ENCODE measurements around the gene TPCN1.

TPCN1 gene

DNA sequence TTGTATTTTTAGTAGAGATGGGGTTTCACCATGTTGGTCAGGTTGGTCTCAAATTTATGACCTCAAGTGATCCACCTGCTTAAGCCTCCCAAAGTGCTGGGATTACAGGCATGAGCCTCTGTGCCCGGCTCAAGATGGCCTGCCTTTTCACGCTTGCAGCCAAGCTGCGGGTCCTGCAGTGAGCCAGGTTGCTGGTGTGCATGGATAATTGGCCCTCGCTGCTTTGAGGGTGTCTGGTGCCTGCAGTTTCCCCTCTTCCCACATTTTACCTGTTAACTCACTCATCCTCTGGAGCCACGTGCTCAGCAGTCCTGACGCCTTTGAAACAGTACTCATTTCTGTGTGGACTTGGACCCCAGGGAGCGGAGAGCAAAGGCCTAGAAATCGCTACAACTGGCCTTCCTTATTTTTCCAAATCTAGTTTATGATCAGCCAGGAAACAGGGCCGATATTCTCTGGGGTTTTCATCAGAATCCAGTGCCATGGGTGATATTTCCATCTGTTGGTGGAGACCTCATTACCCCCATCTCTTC lies 42.2 kb downstream of the TPCN1 start:
- no peak for DNase-seq

- no peak for DNase-seq
Measured at GRCh38 chr12:113266106-113266895, 45.0 kb downstream of the TPCN1 start.

GRCh38 chr12:113267621-113268020 lies 46.4 kb downstream of the TPCN1 start:
- DNase-seq: no peak

- no peak for DNase-seq
Measured at GRCh38 chr12:113268136-113268535, 46.9 kb downstream of the TPCN1 start.

DNA sequence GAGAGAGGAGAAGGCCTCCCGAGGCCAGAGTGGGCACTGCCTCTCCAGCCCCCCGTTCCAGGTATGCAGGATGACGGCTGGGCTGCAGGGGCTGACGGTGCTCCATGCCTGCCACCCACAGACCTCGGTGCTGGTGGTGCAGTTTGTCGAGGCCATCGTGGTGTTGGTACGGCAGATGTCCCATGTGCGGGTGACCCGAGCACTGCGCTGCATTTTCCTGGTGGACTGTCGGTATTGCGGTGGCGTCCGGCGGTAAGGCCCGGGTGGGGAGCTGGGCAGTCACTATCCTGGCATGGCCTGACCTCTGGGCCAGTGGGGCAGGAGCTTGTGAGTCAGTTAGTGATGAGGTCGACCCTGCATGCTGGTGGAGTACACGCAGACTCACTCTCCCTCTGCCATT lies 47.4 kb downstream of the TPCN1 start:
- DNase-seq: no peak

DNA sequence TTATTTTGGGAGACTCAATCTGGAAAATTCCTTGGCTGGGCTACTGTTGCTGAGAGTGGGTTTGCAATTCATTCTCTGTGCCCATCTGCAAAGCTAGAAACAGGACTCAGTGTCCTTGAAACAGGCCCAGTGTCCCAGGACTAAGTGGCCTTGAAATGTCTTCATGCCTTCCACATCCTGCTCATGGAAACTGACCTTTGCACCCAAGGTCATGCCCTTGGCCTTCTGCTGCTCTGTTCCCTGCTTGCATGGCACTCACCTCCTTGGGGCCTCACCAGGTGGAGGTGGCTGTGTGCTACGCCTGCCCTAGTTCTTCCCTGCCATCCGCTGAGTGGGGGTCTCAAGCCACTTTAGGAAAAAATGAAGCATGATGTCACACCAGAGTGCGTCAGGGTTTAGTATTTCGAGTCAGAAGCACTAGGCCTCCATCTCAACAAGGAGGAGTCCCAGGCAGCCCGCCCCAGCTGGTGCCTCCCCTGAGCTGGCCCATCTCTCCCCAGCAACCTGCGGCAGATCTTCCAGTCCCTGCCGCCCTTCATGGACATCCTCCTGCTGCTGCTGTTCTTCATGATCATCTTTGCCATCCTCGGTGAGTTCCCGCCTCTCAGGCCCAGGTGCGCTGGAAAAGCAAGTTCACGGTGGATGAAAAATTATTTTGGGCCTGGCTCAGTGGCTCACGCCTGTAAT lies 48.1 kb downstream of the TPCN1 start:
- no peak for DNase-seq

GRCh38 chr12:113270709-113271009 lies 49.4 kb downstream of the TPCN1 start:
- no peak for DNase-seq

- DNase-seq: no peak
Measured at GRCh38 chr12:113271466-113271852, 50.2 kb downstream of the TPCN1 start.

DNA sequence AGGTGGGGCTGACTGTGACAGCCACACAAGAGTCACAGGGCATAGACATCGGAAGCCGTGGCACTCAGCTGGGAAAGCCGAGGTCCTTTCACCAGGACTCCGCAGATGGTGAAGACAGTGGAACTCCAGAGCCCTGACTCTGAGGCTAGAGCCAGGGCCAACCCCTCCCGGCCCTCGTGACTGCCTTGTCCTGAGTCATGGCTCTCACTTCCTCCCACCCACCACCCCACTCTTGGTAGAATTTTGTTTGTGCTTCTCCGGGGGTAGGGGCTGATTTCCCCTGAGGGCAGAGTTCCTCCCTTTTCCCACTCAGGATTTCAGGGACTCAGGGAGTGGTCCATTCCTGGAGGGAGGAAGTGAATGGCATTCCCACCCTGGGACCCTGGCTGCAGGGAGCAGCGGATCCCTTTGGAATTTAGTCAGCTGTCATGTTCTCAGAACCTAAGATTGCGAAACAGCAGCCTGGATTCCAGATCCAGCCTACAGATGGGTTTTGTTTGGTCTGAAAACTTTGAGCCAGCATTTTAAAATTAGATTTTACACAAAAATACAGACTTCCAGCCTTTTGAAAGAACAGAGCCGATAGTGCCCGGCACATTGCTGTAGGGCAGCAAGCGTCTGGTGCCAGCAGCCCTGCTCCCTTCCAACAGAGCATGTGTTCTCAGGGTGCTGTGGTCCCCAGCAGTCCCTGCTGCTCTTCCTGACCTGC lies 50.7 kb downstream of the TPCN1 start:
- no peak for DNase-seq

DNA sequence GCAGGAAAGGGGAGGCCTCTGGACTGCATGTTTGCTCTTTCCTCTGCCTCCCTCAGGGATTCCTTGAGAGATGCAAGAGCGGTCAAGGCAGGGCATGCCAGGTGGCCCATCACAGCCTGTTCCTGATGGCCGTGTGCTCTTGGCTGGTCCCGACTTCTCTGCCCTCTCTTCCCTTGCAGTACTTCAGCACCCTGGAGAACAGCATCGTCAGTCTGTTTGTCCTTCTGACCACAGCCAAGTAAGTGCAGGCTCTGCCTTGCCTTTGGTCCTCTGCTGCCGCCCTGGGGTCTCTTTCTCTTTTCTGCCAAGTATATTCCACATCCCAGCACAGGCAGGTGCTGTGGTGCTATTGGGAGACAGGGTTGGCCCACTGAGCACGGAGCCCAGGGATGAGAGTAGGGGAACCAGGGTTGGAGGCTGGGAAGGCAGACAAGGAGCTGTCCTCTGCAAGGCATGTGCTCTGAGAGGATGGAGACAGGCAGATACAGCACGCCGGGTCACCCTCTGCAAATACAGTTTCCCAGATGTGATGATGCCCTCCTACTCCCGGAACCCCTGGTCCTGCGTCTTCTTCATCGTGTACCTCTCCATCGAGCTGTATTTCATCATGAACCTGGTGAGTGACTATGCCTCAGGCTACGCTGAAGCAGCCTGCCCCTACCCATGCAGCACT lies 51.9 kb downstream of the TPCN1 start:
- DNase-seq: no peak

- DNase-seq: no peak
Measured at GRCh38 chr12:113274848-113275247, 53.6 kb downstream of the TPCN1 start.

- DNase-seq: no peak
Measured at GRCh38 chr12:113276306-113276705, 55.0 kb downstream of the TPCN1 start.

- no peak for DNase-seq
Measured at GRCh38 chr12:113276946-113277500, 55.8 kb downstream of the TPCN1 start.

DNA sequence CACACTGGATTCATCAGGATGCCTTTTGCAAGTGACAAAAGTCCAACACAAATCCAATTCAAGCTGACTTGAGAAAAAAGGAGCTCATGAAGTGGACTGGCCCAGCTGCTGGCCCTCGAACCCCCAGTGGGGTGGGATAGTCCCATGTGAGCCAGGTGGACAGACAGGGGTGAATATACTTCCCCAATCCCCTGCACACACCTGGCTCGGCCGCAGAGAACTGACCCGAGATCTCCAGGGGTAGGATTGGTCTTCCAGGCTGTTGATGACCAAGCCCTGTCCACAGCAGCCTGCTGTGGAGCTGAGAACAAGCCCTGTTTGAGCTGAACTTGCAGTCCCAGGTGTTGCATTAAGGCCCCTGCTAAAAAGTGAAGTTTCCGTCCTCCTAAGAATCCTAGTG lies 56.2 kb downstream of the TPCN1 start:
- no peak for DNase-seq

- DNase-seq: no peak
Measured at GRCh38 chr12:113278141-113278540, 56.9 kb downstream of the TPCN1 start.

GRCh38 chr12:113278633-113279032 lies 57.4 kb downstream of the TPCN1 start:
- no peak for DNase-seq

- no peak for DNase-seq
Measured at GRCh38 chr12:113284751-113285150, 63.5 kb downstream of the TPCN1 start.

GRCh38 chr12:113285679-113286610 lies 64.7 kb downstream of the TPCN1 start:
- DNase-seq: no peak

DNA sequence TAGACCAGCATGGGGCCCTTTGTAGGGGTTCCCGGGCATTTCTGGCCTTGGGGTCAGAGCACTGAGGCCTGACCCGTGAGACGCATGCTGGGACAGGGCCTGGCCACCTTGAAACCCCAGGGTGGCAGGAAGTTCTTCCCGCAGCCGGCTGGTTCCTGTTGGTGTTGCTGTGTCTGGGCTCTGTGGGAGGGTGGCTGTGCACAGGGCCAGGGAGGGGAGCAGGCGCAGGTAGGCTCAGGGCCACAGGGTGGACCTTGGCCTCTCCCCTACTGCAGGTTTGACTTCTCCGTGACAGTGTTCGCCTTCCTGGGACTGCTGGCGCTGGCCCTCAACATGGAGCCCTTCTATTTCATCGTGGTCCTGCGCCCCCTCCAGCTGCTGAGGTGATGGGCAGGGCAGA lies 65.4 kb downstream of the TPCN1 start:
- DNase-seq: no peak

DNA sequence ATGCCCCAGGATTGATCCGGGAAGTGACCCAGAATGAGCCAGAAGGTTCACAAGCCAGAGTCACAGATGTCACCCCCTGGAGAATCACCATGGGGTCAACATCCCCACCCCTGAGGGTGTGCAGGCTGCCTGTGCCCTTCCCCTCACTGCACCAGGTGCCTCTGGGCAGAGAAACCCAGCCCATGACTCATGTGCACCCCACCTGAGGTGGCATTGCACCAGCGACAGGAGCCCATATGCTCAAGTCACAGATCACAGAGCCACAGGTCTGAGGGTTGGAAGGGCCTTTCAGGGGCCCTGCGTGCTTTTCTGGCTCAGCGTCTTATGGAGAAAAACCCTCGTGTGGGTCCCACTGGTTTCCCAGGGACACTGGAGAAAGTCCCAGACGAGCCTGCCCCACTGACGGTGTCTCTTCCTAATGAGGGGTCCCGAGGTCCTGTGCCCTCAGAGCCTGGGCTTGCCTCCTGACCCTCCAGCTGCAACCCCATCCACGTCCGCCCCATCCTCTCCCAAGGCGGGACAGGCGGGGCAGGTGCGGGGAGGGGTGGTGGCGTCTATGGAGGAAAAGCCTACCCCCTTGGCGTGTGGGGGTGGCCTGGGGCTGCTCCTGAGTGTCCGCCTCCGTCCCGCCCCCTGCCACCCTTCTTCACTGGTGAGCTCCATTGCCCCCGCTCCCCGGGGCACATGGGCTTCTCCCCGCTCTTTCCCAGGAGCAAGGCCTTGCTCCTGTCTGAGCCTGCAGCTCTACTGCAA lies 66.1 kb downstream of the TPCN1 start:
- no peak for DNase-seq

DNA sequence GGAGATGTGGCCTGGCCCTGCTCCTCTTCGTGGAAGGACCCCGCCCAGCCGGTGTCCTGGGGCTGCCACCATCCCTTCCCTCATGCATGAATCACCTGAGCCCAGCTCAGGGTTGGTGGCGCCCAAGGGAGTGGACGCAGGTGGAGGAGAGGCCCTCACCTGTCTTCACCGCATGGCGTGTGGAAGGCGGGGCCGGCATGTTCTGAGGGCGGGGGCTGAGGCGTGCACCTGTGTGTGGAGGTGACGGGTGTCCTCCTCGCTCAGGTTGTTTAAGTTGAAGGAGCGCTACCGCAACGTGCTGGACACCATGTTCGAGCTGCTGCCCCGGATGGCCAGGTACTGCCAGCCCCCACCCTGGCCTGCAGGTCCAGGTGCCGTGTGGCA lies 66.6 kb downstream of the TPCN1 start:
- DNase-seq: no peak
